Vein endothelial cell (primary cell): ENCODE results near the gene LRP5. TPM values are rescaled to one million over a fixed set of nuclear protein-coding genes. Genes with fewer than 3 reads are reported as not detected.

Source experiments
- small RNA-seq: library from RNA; depleted of rRNA; stranded (forward); fragments of <200 nt; gene quantifications from one replicate; pipeline ENCODE3, GENCODE V24; 2012
- total RNA-seq: library from RNA; depleted of rRNA; stranded (reverse); fragments of >200 nt; gene quantifications from 2 replicates; pipeline ENCODE4 v1.2.3, GENCODE V29; 2012

LRP5 gene
- 34.6 and 67.3 TPM in 2 replicates for total RNA-seq

GRCh38 chr11:68312117-68312779, at the start of gene LRP5:
Gene LRP5, plus strand, starts transcription at chr11:68312591. Its CDS starts 124 bp downstream, at chr11:68312715.

GRCh38 chr11:68271781-68272608, 40.4 kb upstream of the LRP5 start, which contains the start of gene C11orf24:
Gene C11orf24, minus strand, starts transcription at chr11:68271973. Its CDS starts 8,206 bp downstream, at chr11:68263767.

GRCh38 chr11:68460741-68461574, 148.6 kb downstream of the LRP5 start, which contains the start of gene PPP6R3:
Gene PPP6R3, plus strand, starts transcription at chr11:68460752. Its CDS starts 76,913 bp downstream, at chr11:68537665.

Small RNA genes lying within 50 kb of the gene (small RNA-seq; reads per million reads assigned to genes)
- gene NDUFA3P2, result 0.08 reads per million

Other genes with a start within 250 kb of the LRP5 start
- gene CHKA, start 191.2 kb upstream of the LRP5 start, total RNA-seq, result 18.0 and 24.6 TPM in 2 replicates
- gene KMT5B, start 99.3 kb upstream of the LRP5 start, total RNA-seq, result 27.4 and 28.1 TPM in 2 replicates
- 13.3 and 18.0 TPM in 2 replicates for gene C11orf24, start 40.6 kb upstream of the LRP5 start, total RNA-seq
- 169 and 175 TPM in 2 replicates for gene PPP6R3, start 148.2 kb downstream of the LRP5 start, total RNA-seq